ENCODE results near the gene WDR37. TPM values are rescaled to one million over a fixed set of nuclear protein-coding genes. Genes with fewer than 3 reads are reported as not detected.

Gene WDR37
- total and polyA plus RNA-seq, 12 donors: 15.8 to 32.7 (median 23.3) TPM

- no peak for TF ChIP-seq CTCF (IDR thresholded peaks at IDR 0.05)
- TF ChIP-seq POLR2A (IDR thresholded peaks at IDR 0.05): no peak
Observed at GRCh38 chr10:1107679-1108078, 51.5 kb downstream of the WDR37 start.

GRCh38 chr10:1109795-1110673 lies 53.8 kb downstream of the WDR37 start:
- H3K36me3 ChIP-seq (replicated peaks in 1 of 2): peaks cover 0 to 58% of the 10 kb centered on the region in 2 donors
- peak; percentile 38 to 86 (median 62) for DNase-seq
- WGBS, 4 donors: 79 to 84% (median 82%) methylated on average over 31 to 32 of the region's 32 CpGs
- intact Hi-C loops (cut with DNase I): no loop called here
- peak overlapping the region in 2 of 5 donors; percentile 7 to 27 for H3K27ac ChIP-seq
- no peaks in the 10 kb centered on the region for H3K9me3 ChIP-seq (replicated peaks in 1 of 3)
- H3K27me3 ChIP-seq: no peaks in the 10 kb centered on the region
- H3K4me3 ChIP-seq: no peak overlapping the region
- TF ChIP-seq POLR2A (IDR thresholded peaks at IDR 0.05): no peak
- peak in 5 of 6 experiments; percentile 29 to 62 (median 46) for TF ChIP-seq CTCF (IDR thresholded peaks at IDR 0.05)
- no peaks in the 10 kb centered on the region for H3K4me1 ChIP-seq (replicated peaks in 1 of 2)

More at GRCh38 chr10:1107679-1108078, 51.5 kb downstream of the WDR37 start:
- Histone ChIP-seq H3K27ac (no peak overlapping the region), H3K4me3 (no peak overlapping the region), H3K36me3 (replicated peaks in 1 of 2) (peaks cover 0 to 68% of the 10 kb centered on the region in 2 donors), H3K9me3 (replicated peaks in 1 of 3) (no peaks in the 10 kb centered on the region), H3K4me1 (replicated peaks in 1 of 2) (no peaks in the 10 kb centered on the region), H3K27me3 (no peaks in the 10 kb centered on the region)
- WGBS, 4 donors: 89 to 95% (median 91%) methylated on average over 6 of the region's 6 CpGs
- intact Hi-C loops (cut with DNase I): no loop called here
- DNase-seq: no peak

GRCh38 chr10:1110674-1111119 lies 54.5 kb downstream of the WDR37 start:
- intact Hi-C loops (cut with DNase I): no loop called here
- TF ChIP-seq CTCF (IDR thresholded peaks at IDR 0.05) (no peak), POLR2A (IDR thresholded peaks at IDR 0.05) (no peak)
- no peaks in the 10 kb centered on the region for H3K27me3 ChIP-seq
- 92 to 96% (median 92%) methylated on average over 12 of the region's 12 CpGs for WGBS, 4 donors
- H3K4me1 ChIP-seq (replicated peaks in 1 of 2): no peaks in the 10 kb centered on the region
- H3K9me3 ChIP-seq (replicated peaks in 1 of 3): no peaks in the 10 kb centered on the region
- DNase-seq: no peak
- H3K36me3 ChIP-seq (replicated peaks in 1 of 2): peaks cover 0 to 58% of the 10 kb centered on the region in 2 donors
- H3K27ac ChIP-seq: peak overlapping the region in 2 of 5 donors; percentile 7 to 27
- H3K4me3 ChIP-seq: no peak overlapping the region

- Histone ChIP-seq H3K27me3 (no peaks in the 10 kb centered on the region), H3K9me3 (replicated peaks in 1 of 3) (no peaks in the 10 kb centered on the region), H3K36me3 (replicated peaks in 1 of 2) (peaks cover 0 to 44% of the 10 kb centered on the region in 2 donors), H3K27ac (no peak overlapping the region), H3K4me3 (no peak overlapping the region), H3K4me1 (replicated peaks in 1 of 2) (peaks cover 0 to 5% of the 10 kb centered on the region in 2 donors)
- 94 to 95% (median 95%) methylated on average over 10 of the region's 10 CpGs for WGBS, 4 donors
- intact Hi-C loops (cut with DNase I): no loop called here
- TF ChIP-seq POLR2A (IDR thresholded peaks at IDR 0.05): no peak
- DNase-seq: peak in 2 of 7 donors; percentile 13 to 44
Observed at GRCh38 chr10:1114315-1114714, 58.1 kb downstream of the WDR37 start.
